Gastroesophageal sphincter (tissue), 4 donors: ENCODE data around the gene CMTR2. TPM values are rescaled to one million over a fixed set of nuclear protein-coding genes. Genes with fewer than 3 reads are reported as not detected.

Experiments used
- ATAC-seq: fragments of 150-250 bp; one replicate; pipeline ENCODE4 v1.9.1; 2016; ENCODE audit warnings: mild to moderate bottlenecking, moderate library complexity
- H3K27ac ChIP-seq, 4 donors: fragments of 200-600 bp; sonication (generic) in 3 of 4; 1 replicate in 3 of 4; 2 replicates in 1 of 4; pipeline ENCODE4 v1.5.1; 2016 to 2019
- H3K27me3 ChIP-seq: fragments of 200-600 bp; sonication (generic); one replicate; pipeline ENCODE4 v1.5.1; 2019
- H3K36me3 ChIP-seq, 2 donors: fragments of 200-600 bp; sonication (generic); one replicate each; pipeline ENCODE4 v1.5.1; 2019; ENCODE audit warnings: control low read depth in 1 of 2
- H3K4me1 ChIP-seq, 3 donors: fragments of 200-600 bp; sonication (generic); 1 replicate in 2 of 3; 2 replicates in 1 of 3; pipeline ENCODE4 v1.5.1; 2016 to 2019; ENCODE audit warnings: control low read depth in 2 of 3
- H3K4me3 ChIP-seq, 2 donors: fragments of 200-600 bp; sonication (generic); one replicate each; pipeline ENCODE4 v1.5.1; 2019; ENCODE audit warnings: mild to moderate bottlenecking in 1 of 2, moderate library complexity in 1 of 2
- H3K9me3 ChIP-seq, 3 donors: fragments of 200-600 bp; sonication (generic); one replicate each; pipeline ENCODE4 v1.5.1; 2017 to 2019; ENCODE audit warnings: control low read depth in 2 of 3
- EP300 ChIP-seq: sonication (generic); formaldehyde crosslinking; IDR thresholded peaks from one replicate; pipeline ENCODE4 v1.6.1; 2017; ENCODE audit warnings: antibody characterized with exemption, mild to moderate bottlenecking
- POLR2A ChIP-seq, 2 donors: fragments of 450-650 bp; IDR thresholded peaks; one replicate each; pipeline ENCODE4 v1.6.1; 2017; ENCODE audit warnings: antibody characterized with exemption in 2 of 2, mild to moderate bottlenecking in 2 of 2, moderate library complexity in 1 of 2
- POLR2AphosphoS5 ChIP-seq: sonication (generic); formaldehyde crosslinking; IDR thresholded peaks from one replicate; pipeline ENCODE4 v1.6.1; 2017; ENCODE audit warnings: antibody characterized with exemption
- WGBS, 2 donors: methylation state at CpG; one replicate each; pipeline ENCODE4 v1.1.5; 2018; ENCODE audit warnings: low coverage in 1 of 2; 5-methylcytosine and 5-hydroxymethylcytosine counted together
- total RNA-seq, 4 donors: library from RNA; depleted of rRNA; stranded (reverse); fragments of >200 nt; gene quantifications; one replicate each; pipeline ENCODE4 v1.1.0, GENCODE V29; 2016
- TF ChIP-seq, protein P1 (sequence below), 4 experiments: fragments of 200-600 bp in 2 of 4; fragments of 450-650 bp in 2 of 4; sonication (generic) in 1 of 4; IDR thresholded peaks; one replicate each; pipeline ENCODE4 v1.5.1; 2017 to 2019; ENCODE audit warnings: antibody characterized with exemption in 4 of 4, mild to moderate bottlenecking in 2 of 4, moderate library complexity in 2 of 4

CMTR2 gene, protein sequence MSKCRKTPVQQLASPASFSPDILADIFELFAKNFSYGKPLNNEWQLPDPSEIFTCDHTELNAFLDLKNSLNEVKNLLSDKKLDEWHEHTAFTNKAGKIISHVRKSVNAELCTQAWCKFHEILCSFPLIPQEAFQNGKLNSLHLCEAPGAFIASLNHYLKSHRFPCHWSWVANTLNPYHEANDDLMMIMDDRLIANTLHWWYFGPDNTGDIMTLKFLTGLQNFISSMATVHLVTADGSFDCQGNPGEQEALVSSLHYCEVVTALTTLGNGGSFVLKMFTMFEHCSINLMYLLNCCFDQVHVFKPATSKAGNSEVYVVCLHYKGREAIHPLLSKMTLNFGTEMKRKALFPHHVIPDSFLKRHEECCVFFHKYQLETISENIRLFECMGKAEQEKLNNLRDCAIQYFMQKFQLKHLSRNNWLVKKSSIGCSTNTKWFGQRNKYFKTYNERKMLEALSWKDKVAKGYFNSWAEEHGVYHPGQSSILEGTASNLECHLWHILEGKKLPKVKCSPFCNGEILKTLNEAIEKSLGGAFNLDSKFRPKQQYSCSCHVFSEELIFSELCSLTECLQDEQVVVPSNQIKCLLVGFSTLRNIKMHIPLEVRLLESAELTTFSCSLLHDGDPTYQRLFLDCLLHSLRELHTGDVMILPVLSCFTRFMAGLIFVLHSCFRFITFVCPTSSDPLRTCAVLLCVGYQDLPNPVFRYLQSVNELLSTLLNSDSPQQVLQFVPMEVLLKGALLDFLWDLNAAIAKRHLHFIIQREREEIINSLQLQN
- 10 to 100 TPM; 10.6 to 30.2 (median 22.7) TPM for total RNA-seq

DNA sequence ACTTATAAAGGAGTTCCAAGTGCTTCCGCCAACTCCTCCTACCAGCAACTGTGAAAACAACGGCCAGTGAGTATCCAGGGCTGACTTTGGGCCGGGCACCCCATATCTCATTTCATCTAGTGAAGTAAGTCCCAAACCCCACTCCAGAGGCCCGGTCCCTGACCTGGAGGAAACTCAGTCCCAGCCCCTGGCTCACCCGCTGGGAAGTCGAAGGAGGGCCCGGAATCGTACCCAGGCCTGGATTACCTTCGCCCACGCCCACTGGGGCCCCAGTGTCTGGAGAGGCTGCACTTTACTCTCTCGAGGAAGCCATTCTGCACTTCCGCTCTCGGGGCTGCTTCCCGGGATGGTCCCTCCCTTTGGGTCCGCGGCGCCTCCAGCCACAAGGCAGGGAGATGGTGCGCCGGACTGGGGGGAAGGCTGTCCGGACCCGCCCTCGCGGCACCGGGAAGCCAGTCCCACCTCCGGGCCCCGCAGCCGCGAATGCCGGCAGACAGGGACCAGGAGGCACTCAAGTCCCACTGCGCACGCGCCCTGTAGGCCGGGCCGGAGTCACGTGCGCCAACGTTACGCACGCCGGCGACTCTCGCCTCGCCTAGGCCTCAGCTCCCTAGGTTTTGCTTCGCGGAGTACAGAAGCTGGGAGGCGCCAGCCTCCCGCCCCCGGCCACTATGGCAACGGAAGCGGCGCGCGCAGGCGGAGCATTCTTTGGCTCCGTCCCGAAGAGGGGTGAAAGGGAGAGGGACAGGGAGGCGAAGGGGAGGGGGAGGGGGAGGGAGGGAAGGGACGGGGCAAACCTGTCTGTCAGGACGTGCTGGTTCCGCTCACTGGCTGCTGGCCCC is at the start of gene CMTR2:
CMTR2 (minus strand) TSS at position 513 of the 842 bp plus-strand sequence. CDS start 3,482 bp downstream, outside the sequence.
- ATAC-seq: peak; percentile 99
- Histone ChIP-seq H3K4me3 (peak within 1 kb of the TSS; percentile 68 to 79), H3K36me3 (peaks cover 0 to 32% of the 10 kb centered on the region in 2 donors), H3K4me1 (peaks cover 0 to 27% (median 0%) of the 10 kb centered on the region in 3 donors), H3K27ac (peak within 1 kb of the TSS; percentile 80 to 93 (median 89)), H3K27me3 (peaks cover 27% of the 10 kb centered on the region), H3K9me3 (no peaks in the 10 kb centered on the region)
- TF ChIP-seq, protein P1, sequence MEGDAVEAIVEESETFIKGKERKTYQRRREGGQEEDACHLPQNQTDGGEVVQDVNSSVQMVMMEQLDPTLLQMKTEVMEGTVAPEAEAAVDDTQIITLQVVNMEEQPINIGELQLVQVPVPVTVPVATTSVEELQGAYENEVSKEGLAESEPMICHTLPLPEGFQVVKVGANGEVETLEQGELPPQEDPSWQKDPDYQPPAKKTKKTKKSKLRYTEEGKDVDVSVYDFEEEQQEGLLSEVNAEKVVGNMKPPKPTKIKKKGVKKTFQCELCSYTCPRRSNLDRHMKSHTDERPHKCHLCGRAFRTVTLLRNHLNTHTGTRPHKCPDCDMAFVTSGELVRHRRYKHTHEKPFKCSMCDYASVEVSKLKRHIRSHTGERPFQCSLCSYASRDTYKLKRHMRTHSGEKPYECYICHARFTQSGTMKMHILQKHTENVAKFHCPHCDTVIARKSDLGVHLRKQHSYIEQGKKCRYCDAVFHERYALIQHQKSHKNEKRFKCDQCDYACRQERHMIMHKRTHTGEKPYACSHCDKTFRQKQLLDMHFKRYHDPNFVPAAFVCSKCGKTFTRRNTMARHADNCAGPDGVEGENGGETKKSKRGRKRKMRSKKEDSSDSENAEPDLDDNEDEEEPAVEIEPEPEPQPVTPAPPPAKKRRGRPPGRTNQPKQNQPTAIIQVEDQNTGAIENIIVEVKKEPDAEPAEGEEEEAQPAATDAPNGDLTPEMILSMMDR (IDR thresholded peaks at IDR 0.05): peak in 1 of 4 experiments; percentile 46
- TF ChIP-seq EP300 (no peak), POLR2A (IDR thresholded peaks at IDR 0.05) (peak; percentile 62 to 74), POLR2AphosphoS5 (peak; percentile 82)
- WGBS, 2 donors: 0% methylated on average over 4 to 9 of the region's 60 CpGs

DNA sequence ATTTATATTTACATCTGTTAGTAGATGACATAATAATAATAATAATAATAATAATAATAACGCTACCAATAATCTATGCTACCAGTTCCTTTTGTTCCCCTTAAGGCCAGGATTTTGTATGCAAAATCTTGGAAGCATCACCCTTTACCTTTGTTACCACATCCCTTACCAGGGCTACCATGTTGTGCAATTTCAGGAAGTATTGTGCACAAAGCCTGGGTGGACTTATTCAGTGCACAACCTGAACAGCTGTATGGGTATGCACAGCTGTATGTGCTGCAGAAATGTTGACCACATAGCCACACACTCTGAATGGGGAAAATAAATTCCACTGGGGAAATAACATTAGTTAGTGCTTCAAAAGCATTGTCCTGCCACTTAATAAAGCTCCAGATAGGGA is 49.4 kb upstream of the CMTR2 start:
- ATAC-seq: no peak
- no peak overlapping the region for H3K27ac ChIP-seq
- H3K27me3 ChIP-seq: peaks cover 22% of the 10 kb centered on the region
- H3K36me3 ChIP-seq: no peaks in the 10 kb centered on the region
- no peaks in the 10 kb centered on the region for H3K4me1 ChIP-seq
- H3K9me3 ChIP-seq: no peaks in the 10 kb centered on the region
- TF ChIP-seq, protein P1 (IDR thresholded peaks at IDR 0.05): no peak
- no peak for TF ChIP-seq POLR2A (IDR thresholded peaks at IDR 0.05)
- no peak for TF ChIP-seq EP300
- no peak for TF ChIP-seq POLR2AphosphoS5
- WGBS, 2 donors: 82 to 100% methylated on average over 1 of the region's 1 CpG
- H3K4me3 ChIP-seq: no peak overlapping the region

DNA sequence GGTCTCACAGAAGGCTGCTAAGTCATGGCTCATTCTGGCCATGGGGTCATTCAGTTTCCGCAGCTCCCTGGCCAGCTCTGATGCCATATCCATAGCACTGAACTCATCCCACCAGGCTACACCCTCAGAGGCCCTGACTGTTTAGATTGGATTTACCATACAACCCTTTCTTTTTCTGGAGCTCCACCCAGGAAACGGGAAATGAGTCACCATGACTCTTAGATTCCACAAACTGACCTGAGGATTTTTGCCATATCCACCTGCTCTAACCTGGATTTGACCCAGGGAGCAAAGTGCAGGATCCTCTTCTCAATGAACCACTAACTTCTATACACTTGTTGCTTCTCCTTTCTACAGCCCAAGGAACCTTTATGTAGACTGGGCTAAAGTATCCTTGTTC is 49.0 kb upstream of the CMTR2 start:
- TF ChIP-seq, protein P1 (IDR thresholded peaks at IDR 0.05): no peak
- TF ChIP-seq EP300 (no peak), POLR2AphosphoS5 (no peak), POLR2A (IDR thresholded peaks at IDR 0.05) (no peak)
- Histone ChIP-seq H3K27ac (no peak overlapping the region), H3K4me3 (no peak overlapping the region), H3K27me3 (peaks cover 22% of the 10 kb centered on the region), H3K36me3 (no peaks in the 10 kb centered on the region), H3K9me3 (no peaks in the 10 kb centered on the region), H3K4me1 (no peaks in the 10 kb centered on the region)
- 74 to 80% methylated on average over 2 of the region's 2 CpGs for WGBS, 2 donors
- ATAC-seq: no peak

DNA sequence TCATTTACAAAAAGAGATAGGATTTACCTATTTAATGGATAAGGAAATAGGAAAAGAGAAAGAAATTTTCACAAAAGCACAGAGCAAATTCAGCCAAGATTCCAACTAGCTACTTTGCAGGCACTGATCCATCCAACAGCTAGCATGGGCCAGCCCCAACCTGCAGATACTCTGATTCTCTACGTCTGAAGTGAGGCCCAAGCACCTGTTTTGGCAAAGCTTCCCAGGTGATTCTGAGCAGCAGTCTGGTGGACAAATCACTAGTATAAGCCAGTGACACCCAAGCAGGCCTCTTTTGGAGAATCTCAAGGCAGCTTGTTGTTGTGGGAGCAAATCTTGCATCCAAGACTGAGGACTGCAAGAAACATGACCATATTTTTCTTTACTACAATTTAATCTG is 48.4 kb upstream of the CMTR2 start:
- ATAC-seq: no peak
- H3K27me3 ChIP-seq: peaks cover 22% of the 10 kb centered on the region
- H3K9me3 ChIP-seq: no peaks in the 10 kb centered on the region
- H3K36me3 ChIP-seq: no peaks in the 10 kb centered on the region
- no peaks in the 10 kb centered on the region for H3K4me1 ChIP-seq
- H3K27ac ChIP-seq: no peak overlapping the region
- 57 to 71% methylated on average over 1 of the region's 1 CpG for WGBS, 2 donors
- TF ChIP-seq POLR2AphosphoS5 (no peak), EP300 (no peak), POLR2A (IDR thresholded peaks at IDR 0.05) (no peak)
- TF ChIP-seq, protein P1 (IDR thresholded peaks at IDR 0.05): no peak
- H3K4me3 ChIP-seq: no peak overlapping the region
